GM12892 (cell line): ENCODE measurements around the gene FGF11.

ENCODE experiments used
- DNase-seq: peaks from one replicate; pipeline ENCODE4 v3.0.0; 2011; ENCODE audit not compliant: insufficient read length
- FAIRE-seq: peaks from 2 replicates; lab custom pipeline; 2011; peaks lifted over from hg19 to GRCh38; lab: Jason Lieb, UNC
- POLR2A ChIP-seq: IDR thresholded peaks from 2 replicates; pipeline ENCODE4 v1.6.1; 2011; ENCODE audit warnings: low read depth, low read length, control low read depth
- POLR2AphosphoS5 ChIP-seq: IDR thresholded peaks from 2 replicates; pipeline ENCODE4 v1.6.1; 2011; ENCODE audit warnings: low read depth, low read length, control low read depth
- TAF1 ChIP-seq: IDR thresholded peaks from 2 replicates; pipeline ENCODE4 v1.6.1; 2011; ENCODE audit warnings: low read depth, mild to moderate bottlenecking, control low read depth, low read length, borderline replicate concordance

FGF11 gene

DNA sequence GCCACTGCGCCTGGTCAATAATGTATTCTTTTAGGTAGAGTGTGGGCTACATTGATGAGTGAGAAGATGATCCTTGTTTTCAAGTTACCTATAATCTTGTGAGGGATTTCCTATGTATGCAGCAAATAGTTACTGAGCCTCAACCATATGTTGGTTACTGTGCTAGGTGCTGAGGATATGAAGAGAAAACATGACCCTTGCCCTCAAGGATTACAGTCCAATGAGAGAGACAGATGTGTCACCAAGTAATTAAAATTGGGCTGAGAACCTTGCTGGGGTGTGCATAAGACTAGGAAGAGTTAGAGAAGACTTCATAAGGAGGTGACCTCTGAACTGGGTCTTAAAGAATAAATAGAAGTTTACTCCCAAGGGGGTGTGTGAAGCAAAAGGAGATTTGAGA lies 52.3 kb downstream of the FGF11 start:
- TF ChIP-seq POLR2AphosphoS5 (no peak), TAF1 (no peak)
- DNase-seq = no peak

GRCh38 chr17:7493941-7494340 lies 54.6 kb downstream of the FGF11 start:
- no peak for DNase-seq
- FAIRE-seq = no peak

More for the DNA sequence above, 52.3 kb downstream of the FGF11 start:
- FAIRE-seq = no peak

More at GRCh38 chr17:7493941-7494340, 54.6 kb downstream of the FGF11 start:
- TF ChIP-seq POLR2A (no peak), POLR2AphosphoS5 (no peak), TAF1 (no peak)
